ENCODE data around the gene SYTL3. TPM values are rescaled to one million over a fixed set of nuclear protein-coding genes. Genes with fewer than 3 reads are reported as not detected.

SYTL3 gene
- total and polyA plus RNA-seq, 9 of the 15 experiments (the other 6 are each of a cell fraction or from before 2014, with no cell fraction given): 0.04 to 0.46 (median 0.17) TPM; not detected in 1

- TF ChIP-seq ZNF133 (CRISPR knock-in tag; IDR thresholded peaks at IDR 0.05) (no peak), ZNF707 (CRISPR knock-in tag; conservative IDR thresholded peaks at IDR 0.05) (no peak), ZBTB43 (CRISPR knock-in tag; IDR thresholded peaks at IDR 0.05) (no peak), TAL1 (IDR thresholded peaks at IDR 0.05) (0 out of 2 replicates have a peak, but pooled peaks have one; percentile 6)
Observed at GRCh38 chr6:158758451-158758860, 108.6 kb downstream of the SYTL3 start (continued).

DNA sequence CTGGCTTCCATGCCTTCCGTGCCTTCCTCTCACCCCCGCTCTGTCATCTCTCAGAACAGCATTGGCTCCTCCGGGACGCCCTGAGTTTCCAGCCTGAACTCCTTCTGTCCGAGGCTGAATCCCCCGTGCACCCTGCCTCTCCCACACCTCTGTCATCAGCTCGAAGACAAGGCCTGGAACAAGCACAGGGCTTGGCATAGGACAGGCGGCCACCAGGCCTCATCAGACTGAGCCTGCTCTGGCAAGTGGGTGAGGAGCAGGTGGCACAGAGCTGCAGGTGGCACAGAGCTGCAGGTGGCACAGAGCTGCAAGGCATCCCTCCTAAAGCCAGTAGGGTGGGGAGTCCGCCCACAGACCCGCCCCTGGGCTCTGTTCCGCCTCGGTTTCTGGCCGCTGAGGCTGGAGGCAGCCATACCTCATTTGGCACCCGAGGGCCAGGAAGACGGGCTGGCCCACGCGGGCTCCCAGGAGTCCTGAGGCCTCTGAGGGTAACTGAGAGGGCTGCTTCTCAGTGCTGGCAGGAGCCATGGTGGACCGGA, 109.2 kb downstream of the SYTL3 start:
- no peaks in the 10 kb centered on the region for H3K9me3 ChIP-seq (replicated peaks; ENCODE audit: control insufficient read depth, insufficient read depth, low read depth, low read length)
- POLR2A ChIA-PET: interaction anchor here (0.7 to 1.0 kb wide), 2 partner anchors 12 to 165 kb away, joined by 4 read pairs; no protein-coding TSS in a partner anchor
- H3K4me1 ChIP-seq (replicated peaks in 1 of 2; ENCODE audit: control insufficient read depth in 2 of 2, insufficient read depth in 2 of 2, low read length in 2 of 2): peaks cover 23 to 42% of the 10 kb centered on the region in 2 experiments; a peak in 4 of 5 replicates
- 0 out of 4 replicates have a peak overlapping the region, but pooled peaks of 1 of the 2 experiments have one; percentile 23 for H3K9ac ChIP-seq (ENCODE audit: insufficient read depth in 1 of 2, low read depth in 2 of 2, low read length in 2 of 2)
- CTCF ChIA-PET (ENCODE audit: low intra/inter-chr PET ratio): no interaction called here
- peaks cover 9 to 26% of the 10 kb centered on the region in 2 experiments; a peak in 4 of 5 replicates for H3K27me3 ChIP-seq (ENCODE audit: control insufficient read depth in 2 of 2, insufficient read depth in 2 of 2, low read length in 2 of 2)
- no peak for DNase-seq (ENCODE audit: extremely low read depth in 1 of 4, low spot score in 3 of 4)
- intact Hi-C loops (cut with micrococcal nuclease): no loop called here
- H3K79me2 ChIP-seq (ENCODE audit: control insufficient read depth, insufficient read depth, low read length): no peaks in the 10 kb centered on the region
- no peak for FAIRE-seq
- H3K4me2 ChIP-seq (ENCODE audit: insufficient read depth, low read length): no peak overlapping the region
- BruUV-seq (replicated peaks): no TSS peak
- H3K9me1 ChIP-seq (ENCODE audit: control insufficient read depth, insufficient read depth, low read length): no peaks in the 10 kb centered on the region
- no peak for ATAC-seq
- in situ Hi-C loops (cut with MboI): no loop called here
- peaks cover 9% of the 10 kb centered on the region; the same call in 1 of the 2 replicates for H4K20me1 ChIP-seq (replicated peaks; ENCODE audit: control insufficient read depth, insufficient read depth, low read length)
- no peaks in the 10 kb centered on the region for H3K36me3 ChIP-seq (ENCODE audit: control insufficient read depth, insufficient read depth, low read length)
- TF ChIP-seq PREB (CRISPR knock-in tag; IDR thresholded peaks at IDR 0.05) (no peak), STAG1 (CRISPR knock-in tag; IDR thresholded peaks at IDR 0.05; ENCODE audit: borderline replicate concordance) (0 out of 2 replicates have a peak, but pooled peaks have one; percentile 16)
- H3K27ac ChIP-seq (ENCODE audit: extremely low read depth, low read depth, low read length): no peak overlapping the region
- 32% methylated on average over 18 of the region's 18 CpGs for WGBS (ENCODE audit: insufficient coverage, low coverage, missing lambda C conversion rate)
- no peak overlapping the region for H2AFZ ChIP-seq (ENCODE audit: low read depth, low read length)
- H3K4me3 ChIP-seq: no peak overlapping the region

Data from K562 (cell line).